Activated T-cell treated with anti-CD3 and anti-CD28 coated beads, Interleukin-2, amount 50 U/mL, for 24 hours (primary cell): Measurements from ENCODE around the gene NARS2.
A peak's percentile ranks its signal among the peaks of the same experiment; 100 is the strongest.
"Not testable (repeated sequence)": the region's sequence is repeated elsewhere in the genome, so short reads cannot be mapped to it uniquely, and the experiment has no call there.

Experiments used
- DNase-seq: peaks from one replicate; pipeline ENCODE4 v3.0.0-alpha.2; 2020
- H3K27ac Mint-ChIP-seq: 2 replicates; pipeline ENCODE4 v1.8.0; 2020; ENCODE audit warnings: mild to moderate bottlenecking, mixed read lengths
- H3K27me3 Mint-ChIP-seq: 2 replicates; pipeline ENCODE4 v1.8.0; 2020; ENCODE audit warnings: mixed read lengths
- H3K36me3 Mint-ChIP-seq: 2 replicates; pipeline ENCODE4 v1.8.0; 2020; ENCODE audit warnings: low read depth, mixed read lengths
- H3K4me1 Mint-ChIP-seq: 2 replicates; pipeline ENCODE4 v1.8.0; 2020; ENCODE audit warnings: low read depth, mixed read lengths
- H3K4me3 Mint-ChIP-seq: 2 replicates; pipeline ENCODE4 v1.8.0; 2020; ENCODE audit warnings: mild to moderate bottlenecking, moderate library complexity, mixed read lengths
- H3K9me3 Mint-ChIP-seq: 2 replicates; pipeline ENCODE4 v1.8.0; 2020; ENCODE audit warnings: mixed read lengths

NARS2 gene

DNA sequence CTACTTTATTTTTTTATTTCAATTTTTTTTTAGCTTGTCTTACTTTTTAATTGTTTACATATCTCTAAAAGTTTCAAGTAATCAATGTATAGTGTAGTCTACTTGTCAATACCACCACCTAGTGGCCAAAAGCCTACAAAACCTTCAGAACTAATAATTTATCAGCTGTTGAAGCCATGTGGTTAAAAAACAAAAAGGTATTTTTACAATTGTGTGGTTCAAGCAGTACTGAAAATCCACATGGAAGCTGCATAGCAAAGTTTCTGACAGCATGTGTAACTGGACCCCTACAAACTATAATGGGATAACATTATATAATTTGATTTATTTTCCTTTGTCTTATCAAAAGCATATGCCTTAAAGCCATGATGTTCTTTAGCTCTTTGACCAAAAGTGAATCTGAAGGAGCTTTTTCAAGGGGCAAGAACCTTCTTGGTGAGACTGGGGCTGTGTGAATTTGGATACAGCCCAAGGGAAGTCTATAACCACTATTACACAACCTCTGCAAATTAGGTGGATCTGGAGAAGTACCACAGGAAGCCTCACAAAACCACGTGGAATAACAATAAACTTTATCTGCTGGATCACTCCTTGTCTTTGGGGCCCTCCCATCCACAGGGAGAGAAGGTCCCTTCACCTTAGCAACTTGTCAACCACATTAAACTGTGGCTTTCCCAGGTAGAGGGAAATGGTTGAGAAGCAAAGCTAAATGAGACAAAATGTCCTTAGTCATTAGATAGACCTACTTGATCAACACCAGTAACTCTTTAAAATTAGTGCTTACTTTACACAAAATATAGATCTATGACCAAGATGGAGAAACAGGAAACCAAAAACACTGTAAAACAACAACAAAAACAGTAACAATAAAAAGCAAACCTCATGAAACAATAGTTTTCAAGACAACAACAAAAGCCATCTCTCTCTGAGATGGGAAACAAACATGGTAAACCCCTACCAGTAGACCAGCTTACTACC lies 9.9 kb downstream of the NARS2 start:
- peaks cover 71% of the 10 kb centered on the region for H3K36me3 Mint-ChIP-seq
- no peaks in the 10 kb centered on the region for H3K27me3 Mint-ChIP-seq
- H3K4me1 Mint-ChIP-seq, result peaks cover 35% of the 10 kb centered on the region
- H3K27ac Mint-ChIP-seq, result no peak overlapping the region
- DNase-seq, result no peak
- no peak overlapping the region for H3K4me3 Mint-ChIP-seq
- no peaks in the 10 kb centered on the region for H3K9me3 Mint-ChIP-seq

DNA sequence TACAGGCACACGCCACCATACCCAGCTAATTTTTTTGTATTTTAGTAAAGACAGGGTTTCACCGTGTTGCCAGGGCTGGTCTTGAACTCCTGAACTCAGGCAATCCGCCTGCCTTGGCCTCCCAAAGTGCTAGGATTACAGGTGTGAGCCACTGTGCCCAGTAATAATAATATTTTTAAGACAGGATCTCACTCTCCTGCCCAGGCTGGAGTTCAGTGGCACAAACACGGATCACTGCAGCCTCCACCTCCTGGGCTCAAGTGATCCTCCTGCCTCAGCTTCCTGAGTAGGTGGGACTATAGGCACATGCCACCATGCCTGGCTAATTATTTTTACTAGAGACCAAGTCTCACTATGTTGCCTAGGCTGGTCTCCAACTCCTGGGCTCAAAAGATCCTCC lies 10.6 kb downstream of the NARS2 start:
- H3K27ac Mint-ChIP-seq, DNase-seq, H3K27me3 Mint-ChIP-seq, H3K4me3 Mint-ChIP-seq, H3K9me3 Mint-ChIP-seq: not testable (repeated sequence)
- H3K4me1 Mint-ChIP-seq, result peaks cover 41% of the 10 kb centered on the region
- peaks cover 77% of the 10 kb centered on the region for H3K36me3 Mint-ChIP-seq

DNA sequence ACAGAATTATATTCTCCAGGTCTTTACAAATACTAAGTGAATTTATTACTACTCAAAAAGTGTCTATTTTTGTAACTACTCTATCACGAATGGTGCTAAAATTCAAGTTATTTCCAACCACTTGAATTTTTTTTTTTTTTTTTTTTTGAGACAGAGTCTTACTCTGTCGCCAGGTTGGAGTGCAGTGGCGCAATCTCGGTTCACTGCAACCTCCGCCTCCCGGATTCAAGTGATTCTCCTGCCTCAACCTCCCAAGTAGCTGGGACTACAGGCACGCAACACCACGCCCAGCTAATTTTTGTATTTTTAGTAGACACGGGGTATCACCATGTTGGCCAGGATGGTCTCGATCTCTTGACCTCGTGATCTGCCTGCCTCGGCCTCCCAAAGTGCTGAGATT lies 11.6 kb downstream of the NARS2 start:
- not testable (repeated sequence) for H3K4me3 Mint-ChIP-seq, DNase-seq, H3K27me3 Mint-ChIP-seq, H3K9me3 Mint-ChIP-seq, H3K27ac Mint-ChIP-seq
- peaks cover 41% of the 10 kb centered on the region for H3K4me1 Mint-ChIP-seq
- peaks cover 77% of the 10 kb centered on the region for H3K36me3 Mint-ChIP-seq

DNA sequence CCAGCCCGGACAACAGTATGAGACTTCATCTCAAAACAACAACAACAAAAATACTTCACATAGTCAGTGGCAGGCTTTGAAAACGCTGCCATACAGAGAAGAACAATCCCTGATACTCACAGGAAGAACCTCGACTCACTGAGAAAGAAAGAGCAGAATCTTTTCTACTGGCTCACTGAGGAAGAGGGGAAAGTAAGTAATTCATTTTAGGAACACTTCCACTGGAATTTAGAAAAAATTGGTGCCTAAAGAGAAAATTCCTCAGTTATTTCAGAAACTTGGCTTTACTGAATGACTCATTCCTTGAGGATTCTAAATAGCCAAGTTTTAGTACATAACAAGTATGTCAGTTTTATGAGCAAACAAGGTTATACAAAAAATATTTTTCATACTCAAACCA lies 12.3 kb downstream of the NARS2 start:
- H3K27ac Mint-ChIP-seq, result no peak overlapping the region
- peaks cover 75% of the 10 kb centered on the region for H3K36me3 Mint-ChIP-seq
- H3K9me3 Mint-ChIP-seq, result no peaks in the 10 kb centered on the region
- H3K27me3 Mint-ChIP-seq, result no peaks in the 10 kb centered on the region
- peaks cover 41% of the 10 kb centered on the region for H3K4me1 Mint-ChIP-seq
- no peak for DNase-seq
- H3K4me3 Mint-ChIP-seq, result no peak overlapping the region

DNA sequence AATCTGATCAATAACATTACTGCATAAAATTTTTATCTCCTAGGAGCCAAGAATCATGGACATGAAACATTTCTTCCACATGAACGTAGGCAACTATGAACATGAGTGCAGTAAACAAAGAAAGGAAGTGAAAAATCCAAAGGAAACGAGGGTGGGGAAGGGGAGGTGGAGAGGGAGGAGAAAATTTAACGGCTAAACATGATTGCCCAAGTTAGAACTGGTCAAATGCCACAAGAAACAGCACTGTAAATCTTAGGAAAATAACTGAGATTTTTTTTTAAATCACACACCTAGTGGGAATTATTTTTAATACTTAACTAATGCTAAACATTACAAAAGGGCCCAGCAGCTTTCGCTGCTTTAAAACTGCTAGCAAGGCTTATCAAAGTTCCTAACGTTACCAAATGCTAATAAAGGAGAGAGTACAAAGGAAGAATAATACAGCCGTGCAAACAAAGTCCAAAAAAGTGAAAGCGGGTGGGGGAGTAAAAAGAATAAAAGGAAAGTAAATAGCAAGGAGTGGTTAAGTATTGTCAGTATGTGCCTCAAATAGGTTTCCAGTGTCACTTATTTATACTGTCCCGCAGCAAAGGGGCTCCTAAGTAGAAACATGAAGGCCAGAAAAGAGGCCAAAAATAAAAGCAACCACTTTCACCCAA lies 13.7 kb downstream of the NARS2 start:
- Mint-ChIP-seq H3K4me1 (peaks cover 48% of the 10 kb centered on the region), H3K36me3 (peaks cover 75% of the 10 kb centered on the region), H3K4me3 (no peak overlapping the region), H3K27me3 (no peaks in the 10 kb centered on the region), H3K9me3 (no peaks in the 10 kb centered on the region), H3K27ac (no peak overlapping the region)
- no peak for DNase-seq

DNA sequence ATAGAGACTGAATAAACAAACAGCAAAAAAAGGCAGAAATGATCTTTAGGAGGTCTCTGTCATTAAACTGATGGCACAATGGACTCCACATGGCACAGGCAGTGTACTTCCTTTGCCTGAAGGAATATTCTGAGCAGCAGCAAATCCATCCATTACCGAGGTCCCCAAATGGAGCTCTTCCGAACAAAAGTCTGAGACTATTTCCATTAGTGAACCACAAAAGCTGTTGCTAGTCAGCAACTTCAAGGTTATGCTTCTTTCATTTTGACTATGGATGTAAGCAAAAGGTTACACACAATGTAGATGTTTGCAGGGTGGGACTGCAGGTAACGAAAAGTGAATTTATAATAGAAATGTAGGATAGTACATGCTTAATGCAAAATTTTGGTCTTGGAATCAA lies 14.5 kb downstream of the NARS2 start:
- Mint-ChIP-seq H3K36me3 (peaks cover 76% of the 10 kb centered on the region), H3K4me1 (peaks cover 55% of the 10 kb centered on the region), H3K4me3 (no peak overlapping the region), H3K27me3 (no peaks in the 10 kb centered on the region), H3K27ac (no peak overlapping the region), H3K9me3 (no peaks in the 10 kb centered on the region)
- DNase-seq, result no peak

DNA sequence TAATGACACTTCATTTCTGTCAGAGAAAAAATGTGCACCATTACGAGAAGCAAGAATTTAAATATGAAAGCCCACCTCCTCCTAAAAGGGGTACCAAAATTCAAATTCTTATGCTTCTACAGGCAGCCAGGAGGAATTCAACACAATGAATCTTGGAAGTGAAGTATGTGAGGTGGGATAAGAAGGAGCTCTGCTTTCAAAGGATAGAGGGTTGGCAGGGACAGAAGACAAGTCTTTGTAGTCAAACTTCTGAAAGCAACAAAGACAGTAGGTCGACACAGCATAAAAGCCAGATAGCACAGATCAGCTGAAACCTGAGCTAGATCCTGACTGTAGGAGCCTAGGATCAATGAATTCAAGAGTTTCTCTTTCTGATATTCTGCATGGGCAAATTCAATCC lies 17.4 kb downstream of the NARS2 start:
- H3K4me3 Mint-ChIP-seq, result no peak overlapping the region
- no peaks in the 10 kb centered on the region for H3K27me3 Mint-ChIP-seq
- H3K4me1 Mint-ChIP-seq, result peaks cover 45% of the 10 kb centered on the region
- H3K27ac Mint-ChIP-seq, result no peak overlapping the region
- DNase-seq, result no peak
- no peaks in the 10 kb centered on the region for H3K9me3 Mint-ChIP-seq
- H3K36me3 Mint-ChIP-seq, result peaks cover 86% of the 10 kb centered on the region

DNA sequence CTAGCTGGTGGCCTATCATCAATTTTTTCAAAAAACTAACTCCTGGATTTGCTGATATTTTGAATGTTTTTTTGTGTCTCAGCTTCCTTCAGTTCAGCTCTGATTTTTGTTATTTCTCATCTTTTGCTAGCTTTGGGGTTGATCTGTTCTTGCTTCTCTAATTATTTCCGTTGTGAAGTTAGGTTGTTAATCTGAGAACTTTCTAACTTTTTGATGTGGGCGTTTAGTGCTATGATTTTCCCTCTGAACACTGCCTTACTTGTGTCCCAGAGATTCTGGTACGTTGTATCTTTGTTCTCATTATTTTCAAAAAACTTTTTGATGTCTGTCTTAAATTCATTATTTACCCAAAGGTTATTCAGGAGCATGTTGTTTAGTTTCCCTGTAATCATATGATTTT lies 19.1 kb downstream of the NARS2 start:
- no peaks in the 10 kb centered on the region for H3K27me3 Mint-ChIP-seq
- peak overlapping the region; percentile 8 for H3K27ac Mint-ChIP-seq
- DNase-seq, result no peak
- no peak overlapping the region for H3K4me3 Mint-ChIP-seq
- peaks cover 84% of the 10 kb centered on the region for H3K36me3 Mint-ChIP-seq
- no peaks in the 10 kb centered on the region for H3K9me3 Mint-ChIP-seq
- H3K4me1 Mint-ChIP-seq, result peaks cover 30% of the 10 kb centered on the region

DNA sequence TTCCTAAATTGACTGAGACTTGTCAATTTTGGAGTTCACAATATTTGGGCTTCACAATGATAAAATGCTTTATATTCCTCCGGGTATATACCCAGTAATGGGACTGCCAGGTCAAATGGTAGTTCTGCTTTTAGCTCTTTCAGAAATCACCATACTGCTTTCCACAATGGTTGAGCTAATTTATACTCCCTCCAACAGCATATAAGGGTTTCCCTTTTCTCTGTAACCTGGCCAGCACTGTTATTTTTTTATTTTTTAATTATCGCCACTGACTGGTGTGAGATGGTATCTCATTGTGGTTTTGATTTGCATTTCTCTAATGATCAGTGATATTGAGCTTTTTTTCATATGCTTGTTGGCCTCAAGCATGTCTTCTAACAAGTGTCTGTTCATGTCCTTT lies 21.8 kb downstream of the NARS2 start:
- H3K4me1 Mint-ChIP-seq, result peaks cover 21% of the 10 kb centered on the region
- no peak overlapping the region for H3K27ac Mint-ChIP-seq
- H3K9me3 Mint-ChIP-seq, result no peaks in the 10 kb centered on the region
- H3K27me3 Mint-ChIP-seq, result no peaks in the 10 kb centered on the region
- DNase-seq, result no peak
- no peak overlapping the region for H3K4me3 Mint-ChIP-seq
- peaks cover 68% of the 10 kb centered on the region for H3K36me3 Mint-ChIP-seq

DNA sequence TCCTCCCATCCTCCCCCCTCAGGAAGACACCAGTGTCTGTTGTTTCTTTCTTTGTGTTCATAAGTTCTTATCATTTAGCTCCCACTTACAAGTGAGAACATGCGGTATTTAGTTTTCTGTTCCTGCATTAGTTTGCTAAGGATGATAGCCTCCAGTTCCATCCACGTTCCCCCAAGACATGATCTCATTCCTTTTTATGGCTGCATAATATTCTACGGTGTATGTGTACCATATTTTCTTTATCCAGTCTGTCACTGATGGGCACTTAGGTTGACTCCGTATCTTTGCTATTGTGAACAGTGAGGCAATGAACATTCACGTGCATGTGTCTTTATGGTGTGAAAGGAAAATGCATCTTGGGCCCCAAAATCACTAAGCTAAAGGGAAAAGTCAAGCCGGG lies 22.5 kb downstream of the NARS2 start:
- peaks cover 21% of the 10 kb centered on the region for H3K4me1 Mint-ChIP-seq
- H3K36me3 Mint-ChIP-seq, result peaks cover 64% of the 10 kb centered on the region
- H3K9me3 Mint-ChIP-seq, DNase-seq, H3K4me3 Mint-ChIP-seq, H3K27me3 Mint-ChIP-seq, H3K27ac Mint-ChIP-seq: not testable (repeated sequence)

DNA sequence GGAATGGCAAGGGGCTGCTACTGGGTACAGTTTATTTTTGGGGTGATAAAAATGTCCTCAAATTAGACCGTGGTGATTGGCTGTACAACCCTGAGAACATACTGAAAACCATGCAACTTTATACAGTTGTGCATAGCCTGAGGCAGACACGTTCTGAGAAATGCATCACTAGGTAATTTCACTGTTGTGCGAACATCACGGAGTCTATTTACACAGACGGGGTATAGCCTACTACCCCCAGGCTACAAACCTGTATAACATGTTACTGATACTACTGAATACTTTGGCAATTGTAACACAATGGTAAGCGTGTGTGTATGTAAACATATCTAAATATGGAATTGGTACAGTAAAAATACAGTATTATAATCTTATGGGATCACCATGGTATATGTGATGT lies 23.6 kb downstream of the NARS2 start:
- H3K4me3 Mint-ChIP-seq, result no peak overlapping the region
- H3K9me3 Mint-ChIP-seq, result no peaks in the 10 kb centered on the region
- H3K27me3 Mint-ChIP-seq, result no peaks in the 10 kb centered on the region
- DNase-seq, result no peak
- peaks cover 59% of the 10 kb centered on the region for H3K36me3 Mint-ChIP-seq
- H3K4me1 Mint-ChIP-seq, result peaks cover 13% of the 10 kb centered on the region
- no peak overlapping the region for H3K27ac Mint-ChIP-seq

DNA sequence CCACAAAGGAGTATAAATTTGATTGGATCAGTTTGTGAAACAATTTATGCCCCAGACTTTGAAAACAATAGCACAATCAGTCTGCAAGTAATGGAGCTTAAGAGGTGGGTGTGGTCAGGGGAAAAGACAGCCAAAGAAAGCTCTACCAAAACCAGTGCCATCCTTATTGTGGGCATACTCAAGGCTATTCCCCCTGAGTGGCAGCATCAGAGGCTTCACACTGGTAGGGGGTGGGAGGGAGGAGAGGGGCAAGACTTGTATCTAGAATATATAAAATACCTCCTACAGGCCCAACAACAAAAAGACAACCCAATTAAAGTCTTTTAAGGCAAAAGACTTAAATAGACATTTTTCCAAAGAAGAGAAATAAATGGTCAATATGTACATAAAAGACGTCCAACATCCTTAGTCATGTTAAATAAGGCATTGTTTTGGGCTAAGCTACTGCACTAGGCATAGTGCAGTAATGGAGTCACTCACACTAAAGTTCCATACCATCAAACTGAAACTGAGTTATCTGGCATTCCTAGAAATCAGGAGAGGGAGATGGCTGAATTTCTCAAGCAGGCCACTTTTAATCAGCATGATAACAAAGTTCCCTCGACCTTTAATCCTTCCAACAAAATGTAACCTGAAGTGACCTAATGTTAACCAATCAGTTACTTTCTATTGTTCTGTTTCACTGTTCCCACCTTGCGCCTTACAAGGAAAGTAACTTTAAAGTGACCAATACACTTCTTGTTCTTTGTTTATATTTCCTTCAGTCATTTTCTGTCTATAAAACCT lies 24.8 kb downstream of the NARS2 start:
- Mint-ChIP-seq H3K4me3 (no peak overlapping the region), H3K27ac (no peak overlapping the region), H3K27me3 (no peaks in the 10 kb centered on the region), H3K4me1 (peaks cover 5% of the 10 kb centered on the region), H3K36me3 (peaks cover 48% of the 10 kb centered on the region), H3K9me3 (no peaks in the 10 kb centered on the region)
- no peak for DNase-seq

DNA sequence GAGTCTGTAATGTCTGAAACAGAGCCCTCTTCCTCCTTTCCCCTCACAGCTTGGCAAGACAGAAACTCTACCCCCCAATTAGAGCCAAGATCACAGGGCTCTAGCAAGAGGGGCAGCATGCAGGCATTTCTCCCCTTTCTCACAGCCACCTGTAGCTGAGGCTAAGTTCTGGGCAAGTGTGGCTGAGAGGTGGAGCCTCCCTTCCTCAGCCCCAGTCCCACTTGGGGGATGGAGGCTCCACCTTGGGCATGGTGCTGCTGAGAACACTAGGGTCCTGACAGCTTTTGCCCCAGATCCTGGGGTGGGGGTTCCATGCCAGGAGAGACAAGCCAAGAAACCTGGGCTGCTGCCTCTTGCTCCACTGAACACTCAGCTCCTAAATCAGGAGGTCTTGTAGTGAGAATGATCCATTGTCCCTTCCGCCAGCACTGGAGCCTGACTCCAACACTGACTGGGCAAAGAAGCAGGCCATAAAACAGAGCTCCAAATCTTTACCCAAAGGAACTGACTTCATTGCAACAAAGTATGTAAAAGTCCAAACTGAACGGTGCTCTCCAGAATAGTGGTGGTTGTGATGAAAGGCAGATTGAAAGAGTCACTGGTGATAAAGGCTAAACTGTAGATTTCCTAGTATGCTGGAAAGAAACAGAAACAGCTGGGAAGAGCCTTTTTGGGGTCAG lies 25.6 kb downstream of the NARS2 start:
- Mint-ChIP-seq H3K9me3 (no peaks in the 10 kb centered on the region), H3K27ac (no peak overlapping the region), H3K4me1 (peaks cover 5% of the 10 kb centered on the region), H3K27me3 (no peaks in the 10 kb centered on the region), H3K36me3 (peaks cover 42% of the 10 kb centered on the region), H3K4me3 (no peak overlapping the region)
- no peak for DNase-seq
